ENCODE measurements around the gene SPTLC2. TPM values are rescaled to one million over a fixed set of nuclear protein-coding genes. Genes with fewer than 3 reads are reported as not detected.
A peak's percentile ranks its signal among the peaks of the same experiment; 100 is the strongest.
"Not testable (repeated sequence)": the region's sequence is repeated elsewhere in the genome, so short reads cannot be mapped to it uniquely, and the experiment has no call there.

Gene SPTLC2
- total and polyA plus RNA-seq, 5 donors from 2014 or later, result 8.9 to 18.1 (median 10.1) TPM

DNA sequence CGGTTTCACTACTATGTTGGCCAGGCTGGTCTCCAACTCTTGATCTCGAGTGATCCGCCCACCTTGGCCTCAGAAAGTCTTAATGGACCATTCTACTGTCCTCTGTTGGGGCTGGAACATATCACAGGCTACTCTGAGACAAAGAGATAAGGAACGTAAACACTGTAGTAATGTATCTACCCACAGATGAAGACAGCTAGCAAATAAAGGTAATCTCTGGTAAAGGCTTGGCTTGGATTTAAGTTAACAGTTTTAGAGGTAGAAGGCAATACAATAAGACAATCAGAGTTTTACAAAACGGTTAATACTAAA, 73.2 kb downstream of the SPTLC2 start:
- DNase-seq (no peak), ATAC-seq (ENCODE audit: low read depth in 2 of 2) (no peak)
- peaks cover 12% of the 10 kb centered on the region for H3K36me3 Mint-ChIP-seq
- H3K4me3 ChIP-seq (ENCODE audit: low read depth, low read length), result no peak overlapping the region
- H3K27ac ChIP-seq (ENCODE audit: insufficient read depth, low read length, poor library complexity, severe bottlenecking), result no peak overlapping the region
- H3K27me3 ChIP-seq (ENCODE audit: control insufficient read depth, insufficient read depth, low read length), result no peaks in the 10 kb centered on the region
- no peaks in the 10 kb centered on the region for H3K9me3 ChIP-seq (ENCODE audit: control insufficient read depth in 2 of 2, low read length in 2 of 2)
- H3K27ac Mint-ChIP-seq, result peak overlapping the region in 2 of 3 donors; percentile 10 to 20
- H3K4me1 Mint-ChIP-seq, result peaks cover 0 to 5% (median 0%) of the 10 kb centered on the region in 4 donors
- H3K36me3 ChIP-seq (ENCODE audit: control insufficient read depth, insufficient read depth, low read length), result peaks cover 15% of the 10 kb centered on the region
- H3K9me3 Mint-ChIP-seq, result no peaks in the 10 kb centered on the region
- H3K4me1 ChIP-seq (ENCODE audit: control insufficient read depth, insufficient read depth, low read length, poor library complexity, severe bottlenecking), result peaks cover 2% of the 10 kb centered on the region
- no peak overlapping the region for H3K4me3 Mint-ChIP-seq
- no peaks in the 10 kb centered on the region for H3K27me3 Mint-ChIP-seq

DNA sequence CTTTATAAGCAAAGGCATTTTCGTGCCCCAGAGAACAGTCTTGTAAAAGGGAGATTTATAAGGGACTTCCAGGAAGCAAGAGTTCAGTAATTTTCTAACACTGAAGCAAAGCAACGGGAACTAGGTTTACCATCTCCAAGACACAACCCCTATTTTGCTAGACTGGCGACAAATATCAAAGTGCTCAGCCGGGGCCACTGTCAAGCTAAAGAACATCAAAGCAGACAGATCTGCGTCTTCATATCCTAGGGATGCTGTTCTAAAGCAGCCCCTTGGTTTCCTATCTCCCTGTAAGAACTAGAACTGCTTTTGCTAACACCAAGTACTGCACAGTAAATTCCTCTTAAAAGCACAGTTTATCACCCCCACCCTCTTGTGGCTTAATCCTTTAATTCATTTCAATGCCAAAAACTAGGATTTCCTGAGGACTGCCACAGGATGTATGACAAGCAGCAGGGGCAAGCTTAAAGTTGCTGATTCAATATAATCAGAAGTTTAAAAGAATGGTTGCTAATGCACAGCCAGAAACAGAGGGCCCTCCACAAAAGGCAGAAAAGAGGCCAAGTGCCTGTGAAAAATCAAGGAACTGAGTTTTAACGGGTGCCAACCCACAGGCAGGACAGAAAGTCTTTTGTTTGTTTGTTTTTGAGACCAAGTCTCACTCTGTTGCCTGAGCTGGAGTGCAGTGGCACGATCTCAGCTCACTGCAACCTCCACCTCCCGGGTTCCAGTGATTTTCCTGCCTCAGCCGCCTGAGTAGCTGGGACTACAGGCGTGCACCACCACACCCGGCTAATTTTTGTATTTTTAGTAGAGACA, 73.8 kb downstream of the SPTLC2 start:
- Histone ChIP-seq H3K9me3 (ENCODE audit: control insufficient read depth in 2 of 2, low read length in 2 of 2) (no peaks in the 10 kb centered on the region), H3K4me3 (ENCODE audit: low read depth, low read length) (no peak overlapping the region), H3K4me1 (ENCODE audit: control insufficient read depth, insufficient read depth, low read length, poor library complexity, severe bottlenecking) (peaks cover 2% of the 10 kb centered on the region), H3K27me3 (ENCODE audit: control insufficient read depth, insufficient read depth, low read length) (no peaks in the 10 kb centered on the region), H3K27ac (ENCODE audit: insufficient read depth, low read length, poor library complexity, severe bottlenecking) (no peak overlapping the region), H3K36me3 (ENCODE audit: control insufficient read depth, insufficient read depth, low read length) (peaks cover 15% of the 10 kb centered on the region)
- peak overlapping the region in 1 of 3 donors; percentile 20 for H3K27ac Mint-ChIP-seq
- peaks cover 0 to 5% (median 0%) of the 10 kb centered on the region in 4 donors for H3K4me1 Mint-ChIP-seq
- no peaks in the 10 kb centered on the region for H3K9me3 Mint-ChIP-seq
- no peak for ATAC-seq (ENCODE audit: low read depth in 2 of 2)
- no peak overlapping the region for H3K4me3 Mint-ChIP-seq
- peaks cover 12% of the 10 kb centered on the region for H3K36me3 Mint-ChIP-seq
- no peak for DNase-seq
- no peaks in the 10 kb centered on the region for H3K27me3 Mint-ChIP-seq

DNA sequence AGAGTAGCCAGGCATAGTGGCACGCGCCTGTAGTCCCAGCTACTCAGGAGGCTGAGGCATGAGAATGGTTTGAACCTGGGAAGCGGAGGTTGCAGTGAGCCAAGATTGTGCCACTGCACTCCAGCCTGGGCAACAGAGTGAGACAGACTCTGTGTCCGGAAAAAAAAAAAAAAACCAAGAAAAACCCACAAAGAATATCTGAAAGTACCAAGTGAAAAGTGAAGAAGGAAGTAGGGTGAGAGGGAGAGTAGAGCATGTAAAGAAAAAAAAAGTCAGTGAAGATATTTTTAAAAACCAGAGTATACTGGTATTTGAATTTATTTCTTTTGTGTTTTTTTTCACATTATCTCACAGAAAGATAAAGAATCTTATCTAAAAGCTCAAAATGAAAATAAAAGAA, 74.5 kb downstream of the SPTLC2 start:
- no peak for ATAC-seq (ENCODE audit: low read depth in 2 of 2)
- H3K4me1 ChIP-seq (ENCODE audit: control insufficient read depth, insufficient read depth, low read length, poor library complexity, severe bottlenecking), result peaks cover 2% of the 10 kb centered on the region
- H3K36me3 ChIP-seq (ENCODE audit: control insufficient read depth, insufficient read depth, low read length), result peaks cover 8% of the 10 kb centered on the region
- Mint-ChIP-seq H3K4me3 (no peak overlapping the region), H3K27me3 (no peaks in the 10 kb centered on the region), H3K9me3 (no peaks in the 10 kb centered on the region), H3K36me3 (peaks cover 12% of the 10 kb centered on the region), H3K4me1 (peaks cover 0 to 7% (median 0%) of the 10 kb centered on the region in 4 donors), H3K27ac (peak overlapping the region in 2 of 3 donors; percentile 23 to 29)
- H3K27ac ChIP-seq (ENCODE audit: insufficient read depth, low read length, poor library complexity, severe bottlenecking), result no peak overlapping the region
- H3K9me3 ChIP-seq (ENCODE audit: control insufficient read depth in 2 of 2, low read length in 2 of 2), result no peaks in the 10 kb centered on the region
- DNase-seq, result no peak
- no peaks in the 10 kb centered on the region for H3K27me3 ChIP-seq (ENCODE audit: control insufficient read depth, insufficient read depth, low read length)
- H3K4me3 ChIP-seq (ENCODE audit: low read depth, low read length), result no peak overlapping the region

DNA sequence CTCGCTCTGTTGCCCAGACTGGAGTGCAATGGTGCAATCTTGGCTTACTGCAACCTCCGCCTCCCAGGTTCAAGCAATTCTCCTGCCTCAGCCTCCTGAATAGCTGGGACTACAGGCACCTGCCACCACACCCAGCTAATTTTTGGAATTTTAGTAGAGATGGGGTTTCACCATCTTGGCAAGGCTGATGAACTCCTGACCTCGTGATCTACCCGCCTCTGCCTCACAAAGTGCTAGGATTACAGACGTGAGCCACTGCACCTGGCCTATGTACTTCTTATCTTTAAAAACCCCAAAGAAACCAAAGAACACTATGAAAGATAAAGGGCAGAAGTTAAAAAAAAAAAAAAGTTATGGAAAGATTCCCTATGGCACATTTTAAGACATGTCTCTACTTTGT, 79.5 kb downstream of the SPTLC2 start:
- peaks cover 21% of the 10 kb centered on the region for H3K36me3 Mint-ChIP-seq
- peak overlapping the region in 2 of 3 donors; percentile 20 to 54 for H3K27ac Mint-ChIP-seq
- H3K27me3 ChIP-seq (ENCODE audit: control insufficient read depth, insufficient read depth, low read length); H3K4me3 Mint-ChIP-seq; H3K4me1 ChIP-seq (ENCODE audit: control insufficient read depth, insufficient read depth, low read length, poor library complexity, severe bottlenecking); ATAC-seq (ENCODE audit: low read depth in 2 of 2); H3K4me1 Mint-ChIP-seq; H3K36me3 ChIP-seq (ENCODE audit: control insufficient read depth, insufficient read depth, low read length); H3K9me3 Mint-ChIP-seq; DNase-seq; H3K4me3 ChIP-seq (ENCODE audit: low read depth, low read length); H3K9me3 ChIP-seq (ENCODE audit: control insufficient read depth in 2 of 2, low read length in 2 of 2); H3K27ac ChIP-seq (ENCODE audit: insufficient read depth, low read length, poor library complexity, severe bottlenecking); H3K27me3 Mint-ChIP-seq: not testable (repeated sequence)

DNA sequence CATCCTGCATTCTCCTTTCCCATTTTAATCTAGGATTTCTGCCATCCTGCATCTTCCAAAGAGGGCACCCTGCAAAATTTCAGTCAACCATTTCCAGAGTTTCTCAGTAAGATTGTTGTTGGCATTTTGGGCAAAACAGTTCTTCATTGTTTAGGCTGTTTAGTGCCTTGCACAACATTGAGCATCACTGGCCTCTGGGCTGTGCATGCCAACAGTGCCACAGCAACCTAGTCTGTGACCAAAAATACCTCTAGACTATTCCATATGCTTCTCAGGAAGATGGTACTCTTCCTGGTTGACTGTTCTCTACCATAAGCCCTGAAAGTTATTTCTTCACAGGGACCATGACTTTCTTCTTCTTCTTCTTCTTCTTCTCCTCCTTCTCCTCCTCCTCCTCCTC, 85.4 kb downstream of the SPTLC2 start:
- H3K9me3 ChIP-seq (ENCODE audit: control insufficient read depth in 2 of 2, low read length in 2 of 2), result no peaks in the 10 kb centered on the region
- H3K4me3 ChIP-seq (ENCODE audit: low read depth, low read length), result no peak overlapping the region
- no peaks in the 10 kb centered on the region for H3K27me3 ChIP-seq (ENCODE audit: control insufficient read depth, insufficient read depth, low read length)
- Mint-ChIP-seq H3K4me1 (peaks cover 0 to 10% (median 6%) of the 10 kb centered on the region in 4 donors), H3K36me3 (peaks cover 30% of the 10 kb centered on the region), H3K27ac (no peak overlapping the region), H3K4me3 (no peak overlapping the region), H3K27me3 (no peaks in the 10 kb centered on the region), H3K9me3 (no peaks in the 10 kb centered on the region)
- no peaks in the 10 kb centered on the region for H3K4me1 ChIP-seq (ENCODE audit: control insufficient read depth, insufficient read depth, low read length, poor library complexity, severe bottlenecking)
- H3K36me3 ChIP-seq (ENCODE audit: control insufficient read depth, insufficient read depth, low read length), result peaks cover 12% of the 10 kb centered on the region
- ATAC-seq (ENCODE audit: low read depth in 2 of 2) (no peak), DNase-seq (no peak)
- no peak overlapping the region for H3K27ac ChIP-seq (ENCODE audit: insufficient read depth, low read length, poor library complexity, severe bottlenecking)

DNA sequence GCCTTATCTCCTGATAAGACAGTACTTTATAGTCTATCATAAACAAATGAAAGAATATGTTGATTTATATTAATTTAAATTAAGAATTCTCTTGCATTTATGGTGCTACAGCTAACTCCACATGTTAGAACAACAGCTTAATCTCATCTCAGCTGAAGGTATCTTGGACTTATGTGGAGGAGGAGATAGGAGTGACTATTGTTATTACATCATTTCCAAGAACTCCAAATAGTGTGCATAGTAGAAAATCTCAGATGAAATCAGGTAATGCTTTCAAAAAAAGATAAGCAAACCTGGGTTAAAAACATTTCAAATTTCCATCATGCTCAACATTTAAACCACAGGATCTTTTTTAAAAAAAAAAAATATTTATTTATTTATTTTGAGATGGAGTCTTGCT, 86.5 kb downstream of the SPTLC2 start:
- H3K27me3 Mint-ChIP-seq, result no peaks in the 10 kb centered on the region
- peaks cover 8% of the 10 kb centered on the region for H3K36me3 ChIP-seq (ENCODE audit: control insufficient read depth, insufficient read depth, low read length)
- no peak overlapping the region for H3K4me3 ChIP-seq (ENCODE audit: low read depth, low read length)
- no peaks in the 10 kb centered on the region for H3K27me3 ChIP-seq (ENCODE audit: control insufficient read depth, insufficient read depth, low read length)
- no peak overlapping the region for H3K27ac Mint-ChIP-seq
- ATAC-seq (ENCODE audit: low read depth in 2 of 2) (no peak), DNase-seq (no peak)
- H3K9me3 ChIP-seq (ENCODE audit: control insufficient read depth in 2 of 2, low read length in 2 of 2), result no peaks in the 10 kb centered on the region
- H3K9me3 Mint-ChIP-seq, result no peaks in the 10 kb centered on the region
- H3K4me1 Mint-ChIP-seq, result peaks cover 0 to 8% (median 3%) of the 10 kb centered on the region in 4 donors
- peaks cover 22% of the 10 kb centered on the region for H3K36me3 Mint-ChIP-seq
- H3K4me3 Mint-ChIP-seq, result no peak overlapping the region
- no peak overlapping the region for H3K27ac ChIP-seq (ENCODE audit: insufficient read depth, low read length, poor library complexity, severe bottlenecking)
- H3K4me1 ChIP-seq (ENCODE audit: control insufficient read depth, insufficient read depth, low read length, poor library complexity, severe bottlenecking), result no peaks in the 10 kb centered on the region

DNA sequence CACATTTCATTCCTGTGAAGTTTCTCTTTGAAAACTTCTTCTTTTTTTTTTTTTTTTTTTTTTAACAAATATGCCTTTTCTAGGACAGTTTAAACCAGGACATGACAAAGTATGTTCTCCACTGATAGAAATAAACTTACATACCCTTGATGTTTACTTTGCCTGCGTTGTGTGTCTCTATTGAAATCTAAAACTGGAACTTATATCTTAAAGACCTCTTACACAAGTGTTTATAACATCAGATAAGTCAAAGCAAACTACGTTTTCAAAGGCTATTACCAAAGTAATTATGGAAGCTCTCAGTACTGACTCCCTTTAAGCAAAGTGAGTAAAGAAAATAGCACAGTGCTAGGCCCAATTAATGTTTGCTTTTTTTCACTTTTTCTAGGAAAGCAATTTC, 87.2 kb downstream of the SPTLC2 start:
- H3K9me3 ChIP-seq (ENCODE audit: control insufficient read depth in 2 of 2, low read length in 2 of 2), result no peaks in the 10 kb centered on the region
- Mint-ChIP-seq H3K4me3 (no peak overlapping the region), H3K4me1 (peaks cover 0 to 8% (median 3%) of the 10 kb centered on the region in 4 donors), H3K9me3 (no peaks in the 10 kb centered on the region), H3K27ac (no peak overlapping the region), H3K36me3 (peaks cover 20% of the 10 kb centered on the region), H3K27me3 (no peaks in the 10 kb centered on the region)
- H3K27ac ChIP-seq (ENCODE audit: insufficient read depth, low read length, poor library complexity, severe bottlenecking), result no peak overlapping the region
- H3K36me3 ChIP-seq (ENCODE audit: control insufficient read depth, insufficient read depth, low read length), result peaks cover 7% of the 10 kb centered on the region
- H3K4me3 ChIP-seq (ENCODE audit: low read depth, low read length), result no peak overlapping the region
- no peaks in the 10 kb centered on the region for H3K4me1 ChIP-seq (ENCODE audit: control insufficient read depth, insufficient read depth, low read length, poor library complexity, severe bottlenecking)
- no peak for ATAC-seq (ENCODE audit: low read depth in 2 of 2)
- H3K27me3 ChIP-seq (ENCODE audit: control insufficient read depth, insufficient read depth, low read length), result no peaks in the 10 kb centered on the region
- no peak for DNase-seq

DNA sequence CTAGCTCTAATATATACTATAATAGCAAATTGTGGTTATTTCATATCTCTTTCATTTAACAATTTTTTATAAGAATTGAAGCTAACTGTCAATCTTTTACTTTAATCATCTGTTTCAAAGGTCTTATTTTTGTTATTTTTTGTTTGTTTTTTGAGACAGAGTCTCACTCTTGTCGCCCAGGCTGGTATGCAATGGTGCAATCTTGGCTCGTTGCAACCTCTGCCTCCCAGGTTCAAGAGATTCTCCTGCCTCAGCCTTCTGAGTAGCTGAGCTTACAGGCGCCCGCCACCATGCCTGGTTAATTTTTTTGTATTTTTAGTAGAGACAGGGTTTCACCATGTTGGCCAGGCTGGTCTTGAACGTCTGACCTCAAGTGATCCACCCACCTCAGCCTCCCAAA, 87.7 kb downstream of the SPTLC2 start:
- not testable (repeated sequence) for H3K4me3 ChIP-seq (ENCODE audit: low read depth, low read length); H3K9me3 Mint-ChIP-seq; H3K4me1 Mint-ChIP-seq; H3K36me3 ChIP-seq (ENCODE audit: control insufficient read depth, insufficient read depth, low read length); H3K4me1 ChIP-seq (ENCODE audit: control insufficient read depth, insufficient read depth, low read length, poor library complexity, severe bottlenecking); H3K27me3 ChIP-seq (ENCODE audit: control insufficient read depth, insufficient read depth, low read length); H3K27ac ChIP-seq (ENCODE audit: insufficient read depth, low read length, poor library complexity, severe bottlenecking); ATAC-seq (ENCODE audit: low read depth in 2 of 2); H3K9me3 ChIP-seq (ENCODE audit: control insufficient read depth in 2 of 2, low read length in 2 of 2); DNase-seq; H3K27me3 Mint-ChIP-seq; H3K4me3 Mint-ChIP-seq
- Mint-ChIP-seq H3K27ac (peak overlapping the region in 1 of 3 donors; percentile 45), H3K36me3 (peaks cover 20% of the 10 kb centered on the region)

Data from CD4-positive, CD25-positive, alpha-beta regulatory T cell (primary cell).